ENCODE data around the gene LYPD6B.

LYPD6B gene

DNA sequence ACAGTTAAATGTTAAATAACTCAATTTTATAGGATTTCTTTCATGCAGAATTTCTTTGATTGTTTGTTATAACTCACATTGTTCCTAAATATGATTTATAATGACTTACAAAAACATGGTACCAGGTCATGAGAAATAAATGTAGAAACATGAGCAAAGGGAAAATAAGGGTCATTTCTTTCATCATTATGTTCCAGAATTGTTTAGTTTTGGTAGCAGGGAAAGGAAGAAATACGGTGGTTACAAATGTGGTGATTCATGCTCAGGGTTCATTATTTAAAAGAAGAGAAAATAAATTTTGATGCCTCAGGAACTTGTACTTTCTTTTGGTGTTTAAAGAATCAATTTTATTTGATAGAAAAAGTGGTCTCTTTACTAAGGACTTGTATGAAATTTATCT, 4.4 kb downstream of the LYPD6B start:
- no peak for DNase-seq (ENCODE audit: low spot score)

DNA sequence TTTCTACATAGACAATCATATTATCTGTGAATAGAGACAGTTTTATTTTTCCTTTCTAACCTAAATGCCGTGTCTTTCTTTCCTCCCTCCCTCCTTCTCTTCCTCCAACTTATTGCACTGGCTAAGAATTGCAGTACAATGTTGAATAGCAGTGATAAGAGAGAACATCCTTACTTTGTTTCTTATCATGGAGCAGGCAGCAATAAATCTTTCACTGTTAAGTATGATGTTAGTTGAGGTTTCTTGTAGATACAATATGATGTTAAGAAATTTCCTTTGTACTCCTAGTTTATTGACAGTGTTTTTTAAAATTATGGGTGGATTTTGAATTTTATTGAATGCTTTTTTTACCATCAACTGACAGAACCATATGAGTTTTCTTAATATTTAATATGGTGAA, 6.0 kb downstream of the LYPD6B start:
- DNase-seq (ENCODE audit: low spot score) = no peak

DNA sequence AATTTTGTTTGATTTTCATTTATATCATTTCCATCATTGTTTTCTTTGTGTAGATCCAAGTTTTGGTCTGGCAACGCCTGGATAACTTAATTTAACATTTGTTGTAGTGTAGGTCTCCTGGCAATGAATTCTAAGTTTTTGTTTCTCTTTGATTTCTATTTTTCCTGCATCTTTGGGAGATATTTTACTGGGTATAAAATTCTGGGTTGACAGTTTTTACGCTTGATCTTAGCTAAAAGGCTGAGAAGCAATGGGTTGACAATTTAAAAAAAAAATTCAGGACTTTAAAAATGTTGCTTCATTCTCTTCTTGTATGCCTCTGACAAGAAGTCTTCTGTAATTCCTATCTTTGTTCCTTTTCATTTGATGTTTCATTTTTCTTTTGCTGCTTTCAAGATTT, 8.6 kb downstream of the LYPD6B start:
- DNase-seq (ENCODE audit: low spot score) = no peak

DNA sequence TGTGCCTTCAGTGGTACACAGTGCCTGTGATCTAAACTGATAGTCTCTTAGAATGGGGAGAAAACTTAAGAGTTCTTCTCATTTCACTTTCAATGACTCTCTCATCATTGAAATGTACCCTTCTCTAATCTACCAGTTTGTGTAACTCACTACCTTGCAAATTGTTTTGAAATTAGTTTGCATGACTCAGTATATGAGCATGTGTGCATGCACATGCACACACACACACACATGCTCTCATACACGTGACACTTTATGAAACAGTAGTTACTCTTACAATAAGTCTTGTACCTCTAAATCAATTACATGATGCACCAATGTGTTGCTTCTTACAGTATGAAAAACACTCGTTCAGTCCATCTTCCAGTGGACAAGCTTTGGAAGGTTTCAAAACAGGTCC, 10.6 kb downstream of the LYPD6B start:
- no peak for DNase-seq (ENCODE audit: low spot score)

DNA sequence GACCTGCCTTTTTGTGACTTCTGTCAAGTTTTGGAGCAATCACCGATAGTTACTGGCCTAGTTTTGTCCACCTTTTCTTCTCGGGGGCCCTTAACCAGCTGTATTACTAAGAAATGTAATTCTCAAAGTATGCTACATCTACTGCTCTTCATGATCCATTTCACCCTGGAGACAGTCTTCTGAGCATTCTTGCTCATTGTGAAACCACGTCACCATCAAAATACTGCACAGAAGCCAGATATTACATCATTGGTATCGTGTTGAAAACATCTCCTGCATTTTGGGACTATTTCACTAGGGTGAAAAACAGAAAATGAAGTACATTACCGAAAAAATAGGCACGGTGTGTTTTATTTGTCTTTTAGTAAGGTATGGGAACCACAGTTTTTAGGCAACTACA, 11.7 kb downstream of the LYPD6B start:
- DNase-seq (ENCODE audit: low spot score) = no peak

DNA sequence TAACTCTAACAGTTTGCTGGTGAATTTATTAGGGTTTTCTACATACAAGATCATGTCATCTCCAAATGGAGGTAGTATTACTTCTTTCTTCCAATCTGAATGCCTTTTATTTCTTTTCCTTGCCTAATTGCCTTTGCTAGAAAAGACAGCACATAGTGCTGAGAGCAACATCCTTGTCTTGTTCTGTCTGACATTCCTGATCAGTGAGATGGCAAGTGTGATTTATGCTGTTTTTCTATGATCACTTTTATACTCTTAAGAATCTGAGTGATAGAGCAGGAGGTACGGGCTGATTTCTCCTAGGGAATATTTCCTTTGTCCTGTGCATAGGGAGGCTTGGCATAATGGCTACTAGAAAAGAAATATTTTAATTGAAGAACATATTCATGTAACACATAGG, 17.3 kb downstream of the LYPD6B start:
- DNase-seq (ENCODE audit: low spot score) = no peak

DNA sequence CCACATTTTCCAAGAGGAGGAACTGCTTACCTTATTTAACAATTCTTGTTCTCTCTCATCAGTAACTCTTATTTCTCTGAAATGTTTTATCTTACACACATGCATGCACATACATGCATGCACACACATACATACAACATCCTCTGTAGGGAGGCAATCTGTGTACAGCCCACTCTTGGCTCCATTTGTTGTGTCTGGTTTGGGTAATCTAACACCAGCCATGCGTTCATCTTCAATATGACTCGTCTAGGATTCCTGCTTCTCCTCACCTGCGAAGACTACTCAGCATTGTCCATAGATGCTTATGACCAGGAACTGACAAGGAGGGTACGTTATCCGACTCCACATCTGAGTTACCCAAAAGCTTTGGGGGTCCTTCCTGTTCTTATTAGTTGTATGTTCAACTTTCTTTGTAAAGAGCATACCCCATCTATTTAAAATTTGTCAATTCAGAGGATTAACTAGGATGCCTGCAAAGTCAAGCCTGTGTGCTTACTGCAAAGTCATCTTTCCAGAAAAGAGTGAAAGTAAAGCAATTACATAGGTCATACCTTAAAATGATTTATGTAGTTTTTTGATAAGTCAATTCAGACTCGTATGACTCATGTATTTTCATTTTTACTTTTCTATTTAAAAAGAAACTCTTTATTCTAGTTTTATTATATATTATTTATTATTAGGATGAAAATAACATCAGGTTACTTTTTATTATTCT, 18.2 kb downstream of the LYPD6B start:
- DNase-seq (ENCODE audit: low spot score) = no peak

DNA sequence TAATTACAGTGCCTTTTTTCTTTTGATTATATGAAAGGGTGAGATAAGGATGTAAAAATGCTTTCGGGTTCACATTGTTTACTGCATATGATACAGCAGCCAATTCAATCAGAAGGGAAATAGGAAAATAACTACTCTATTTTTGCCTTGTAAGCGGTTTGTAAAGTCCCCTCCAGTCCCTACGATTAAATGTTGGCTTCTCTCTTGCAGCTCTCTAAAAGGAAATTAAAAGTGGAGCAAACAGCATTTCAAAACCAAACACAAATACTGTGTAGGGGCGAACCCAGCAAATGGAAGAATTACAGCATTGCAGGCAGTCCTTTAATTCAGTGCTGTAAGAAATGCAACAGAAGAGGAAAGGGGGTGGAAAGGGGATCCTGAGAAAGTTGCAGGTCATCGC, 18.9 kb downstream of the LYPD6B start:
- no peak for DNase-seq (ENCODE audit: low spot score)

DNA sequence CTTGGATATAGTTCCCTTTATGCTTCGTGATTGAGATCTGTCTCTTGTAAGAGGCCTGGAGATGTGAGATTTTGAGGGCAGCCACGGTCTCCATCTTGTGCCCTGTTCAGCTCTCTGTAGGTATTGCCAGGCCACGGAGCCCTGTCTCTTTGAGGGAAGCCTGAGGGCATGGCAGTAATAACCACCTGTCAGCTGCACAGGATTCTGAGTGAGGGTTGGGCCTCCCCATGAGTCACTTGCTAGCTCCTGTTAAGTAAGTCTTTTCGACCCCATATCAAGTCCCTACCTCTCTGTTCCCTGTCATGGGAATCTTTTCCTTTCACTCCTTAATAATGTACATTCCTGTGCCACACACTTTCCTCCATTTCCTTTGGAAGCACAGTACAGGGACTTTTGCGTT, 20.4 kb downstream of the LYPD6B start:
- no peak for DNase-seq (ENCODE audit: low spot score)

DNA sequence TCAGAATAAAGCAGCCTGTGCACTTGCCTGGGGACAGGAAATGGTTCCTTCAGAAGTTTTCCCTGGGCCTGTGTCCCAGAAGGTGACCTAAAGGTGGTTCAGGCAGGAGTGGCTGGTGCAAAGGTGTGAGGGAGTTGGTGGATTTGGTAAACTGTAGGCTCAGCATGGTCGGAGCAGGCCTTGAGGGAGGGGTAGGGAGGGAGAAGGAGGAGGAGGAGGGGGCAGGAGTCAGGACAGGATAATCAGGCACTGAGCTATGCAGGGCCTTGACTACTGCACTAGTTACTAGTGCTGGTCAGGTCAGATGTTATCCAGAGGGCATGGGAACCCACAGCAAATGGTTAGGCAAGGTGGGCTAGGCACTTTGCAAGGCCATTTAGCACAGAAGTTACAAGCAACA, 21.3 kb downstream of the LYPD6B start:
- DNase-seq (ENCODE audit: low spot score) = no peak

DNA sequence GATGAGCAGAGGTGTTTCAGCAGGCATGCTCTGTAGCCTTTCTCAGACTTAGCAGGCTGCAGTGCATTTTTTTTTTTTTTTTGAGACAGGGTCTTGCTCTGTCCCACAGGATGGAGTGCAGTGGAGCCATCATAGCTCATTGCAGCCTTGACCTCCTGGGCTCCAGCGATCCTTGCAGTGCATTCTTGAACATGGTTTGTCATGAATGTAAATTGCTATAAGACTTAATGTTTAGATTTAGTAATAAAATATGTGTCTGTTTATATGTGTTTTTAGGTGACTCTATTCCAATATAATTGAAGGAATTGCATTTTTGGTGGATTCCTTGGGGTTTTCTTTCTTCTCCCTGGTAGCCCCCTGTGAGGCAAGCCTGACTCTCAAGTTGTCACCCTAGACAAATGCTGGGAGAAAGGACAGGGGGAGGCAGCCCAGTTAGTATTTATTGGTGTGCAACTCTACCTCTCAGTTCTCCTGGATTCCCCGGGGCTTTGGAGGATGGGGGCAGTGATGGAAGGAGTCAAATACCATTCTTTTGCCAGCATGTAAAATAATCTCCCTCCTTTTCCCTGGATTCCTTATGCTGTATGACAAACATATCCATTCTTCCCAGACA, 22.7 kb downstream of the LYPD6B start:
- DNase-seq (ENCODE audit: low spot score) = no peak

DNA sequence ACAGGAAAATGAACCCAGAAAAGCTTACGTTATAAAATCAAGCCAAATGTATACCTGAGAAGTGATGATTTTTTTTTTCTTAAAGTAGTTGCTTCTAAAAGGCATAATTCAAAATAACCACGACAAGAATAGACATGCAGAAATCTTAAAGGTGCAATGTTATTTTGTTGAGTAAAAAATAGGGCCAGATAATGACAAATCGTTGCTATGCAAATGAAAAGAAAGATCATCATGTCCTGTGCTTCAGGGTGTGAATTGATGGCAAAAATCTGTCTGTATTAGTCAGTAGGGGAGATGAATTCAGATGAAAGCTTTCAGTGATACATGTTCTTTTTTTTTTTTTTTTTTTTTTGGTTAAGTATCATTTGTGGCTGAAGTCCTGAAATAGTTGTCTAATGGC, 24.0 kb downstream of the LYPD6B start:
- no peak for DNase-seq (ENCODE audit: low spot score)

DNA sequence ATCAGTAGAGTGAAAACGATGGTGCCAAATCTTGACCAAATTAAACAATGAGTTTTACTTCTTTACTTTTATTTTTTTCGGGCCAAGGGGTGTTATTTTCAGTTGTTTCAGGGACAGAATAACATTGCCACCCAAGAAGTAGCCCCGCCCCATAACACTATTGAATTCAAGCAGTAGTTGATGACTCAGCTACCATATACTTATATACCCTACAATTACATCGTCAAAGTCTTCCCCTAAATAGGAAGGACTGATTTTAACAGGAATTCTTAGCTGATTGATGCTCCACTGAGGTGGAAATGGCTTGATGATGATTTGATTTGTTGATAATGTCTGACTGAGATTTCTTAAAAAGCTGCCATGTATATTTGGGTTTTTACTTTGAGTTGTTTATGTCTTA, 24.7 kb downstream of the LYPD6B start:
- DNase-seq (ENCODE audit: low spot score) = no peak

DNA sequence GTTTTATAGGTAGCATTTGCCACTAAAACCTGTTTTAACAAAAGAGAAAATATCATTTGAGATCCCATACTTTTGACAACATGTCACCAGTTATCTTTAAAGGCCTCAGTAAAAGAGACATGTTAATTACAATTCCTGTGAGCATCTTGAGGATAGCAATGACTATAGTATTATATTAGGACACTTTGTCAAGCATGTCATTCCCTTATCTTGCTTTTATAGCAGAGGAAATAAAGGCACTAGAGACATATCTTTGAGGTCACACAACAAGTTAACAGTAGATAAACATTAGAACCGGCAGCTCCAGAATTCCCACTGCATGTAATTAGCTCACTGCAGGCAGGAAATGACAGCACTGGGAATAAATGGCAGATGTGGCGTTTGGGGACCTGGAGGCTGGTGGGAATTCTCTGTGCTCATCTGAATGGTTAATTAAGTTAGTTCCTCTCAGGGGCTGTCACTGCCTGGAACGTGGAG, 25.9 kb downstream of the LYPD6B start:
- no peak for DNase-seq (ENCODE audit: low spot score)

DNA sequence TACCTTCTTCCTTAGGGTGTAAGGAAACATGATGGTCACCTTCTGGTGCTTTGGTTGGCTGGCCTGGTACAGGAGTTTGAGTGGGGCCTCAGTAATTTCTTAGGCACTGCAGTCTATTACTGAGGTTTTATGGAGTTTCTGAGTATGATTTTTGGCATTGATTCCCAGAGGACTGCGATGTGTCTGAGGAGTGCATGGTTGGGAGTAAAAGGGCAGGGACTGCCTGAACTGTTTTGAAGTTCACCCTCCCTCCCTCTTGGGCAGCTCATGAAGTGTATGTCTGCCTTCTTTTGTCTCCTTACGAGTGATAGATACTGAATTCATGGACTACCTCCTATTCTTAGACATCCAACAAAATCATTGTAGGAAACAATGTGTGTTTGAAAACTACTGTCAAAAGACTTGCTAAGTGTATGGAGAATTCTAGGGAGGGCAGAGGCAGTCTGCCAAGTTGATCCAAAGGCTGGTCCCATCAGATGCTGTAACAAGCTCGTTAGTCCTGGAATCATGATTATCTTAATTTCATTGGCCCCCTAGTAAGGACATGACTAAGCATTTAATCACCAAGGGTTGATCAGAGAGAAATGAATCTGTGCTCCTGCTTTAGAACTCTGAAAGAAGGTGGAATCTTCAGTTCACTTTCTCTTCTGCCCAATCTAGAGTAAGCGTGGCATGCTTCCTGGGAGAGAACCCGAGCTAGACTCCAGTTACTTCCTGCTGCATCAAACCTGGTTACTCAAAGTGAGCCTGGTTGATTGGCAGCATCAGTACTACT, 26.5 kb downstream of the LYPD6B start:
- no peak for DNase-seq (ENCODE audit: low spot score)

DNA sequence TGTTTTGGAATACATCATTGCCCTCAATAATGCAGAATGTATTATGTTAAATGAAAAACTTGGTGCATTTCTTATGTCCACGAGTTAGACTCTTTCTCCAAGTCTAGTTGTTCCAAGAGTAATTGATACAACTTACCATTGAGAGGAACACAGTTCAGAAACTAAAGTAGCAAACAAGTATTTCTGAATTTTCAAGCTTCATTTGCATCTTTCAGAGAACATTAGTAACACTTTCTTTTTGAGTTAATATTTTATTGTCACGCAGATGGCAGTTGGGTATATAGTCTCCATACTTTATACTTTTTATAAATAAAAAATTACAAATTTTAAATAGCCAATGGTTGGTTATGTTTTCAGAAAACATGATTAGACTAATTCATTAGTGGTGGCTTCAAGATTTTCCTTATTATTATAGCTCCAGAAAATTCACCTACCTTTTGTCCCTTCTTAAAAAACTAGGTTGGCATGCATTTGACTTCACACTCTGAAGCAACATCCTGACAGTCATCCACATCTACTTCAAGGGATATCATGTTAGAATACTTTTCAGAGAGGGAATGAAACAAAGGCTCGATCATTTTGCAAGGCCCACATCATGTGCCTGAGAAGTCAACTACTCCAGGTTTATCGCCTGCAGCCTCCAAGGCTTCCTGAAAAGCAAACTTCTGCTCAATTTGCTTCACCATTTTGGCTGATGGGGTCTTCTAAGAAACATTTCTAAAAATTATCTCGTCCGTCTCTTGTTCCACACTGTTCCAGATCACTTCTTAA, 29.9 kb downstream of the LYPD6B start:
- no peak for DNase-seq (ENCODE audit: low spot score)

DNA sequence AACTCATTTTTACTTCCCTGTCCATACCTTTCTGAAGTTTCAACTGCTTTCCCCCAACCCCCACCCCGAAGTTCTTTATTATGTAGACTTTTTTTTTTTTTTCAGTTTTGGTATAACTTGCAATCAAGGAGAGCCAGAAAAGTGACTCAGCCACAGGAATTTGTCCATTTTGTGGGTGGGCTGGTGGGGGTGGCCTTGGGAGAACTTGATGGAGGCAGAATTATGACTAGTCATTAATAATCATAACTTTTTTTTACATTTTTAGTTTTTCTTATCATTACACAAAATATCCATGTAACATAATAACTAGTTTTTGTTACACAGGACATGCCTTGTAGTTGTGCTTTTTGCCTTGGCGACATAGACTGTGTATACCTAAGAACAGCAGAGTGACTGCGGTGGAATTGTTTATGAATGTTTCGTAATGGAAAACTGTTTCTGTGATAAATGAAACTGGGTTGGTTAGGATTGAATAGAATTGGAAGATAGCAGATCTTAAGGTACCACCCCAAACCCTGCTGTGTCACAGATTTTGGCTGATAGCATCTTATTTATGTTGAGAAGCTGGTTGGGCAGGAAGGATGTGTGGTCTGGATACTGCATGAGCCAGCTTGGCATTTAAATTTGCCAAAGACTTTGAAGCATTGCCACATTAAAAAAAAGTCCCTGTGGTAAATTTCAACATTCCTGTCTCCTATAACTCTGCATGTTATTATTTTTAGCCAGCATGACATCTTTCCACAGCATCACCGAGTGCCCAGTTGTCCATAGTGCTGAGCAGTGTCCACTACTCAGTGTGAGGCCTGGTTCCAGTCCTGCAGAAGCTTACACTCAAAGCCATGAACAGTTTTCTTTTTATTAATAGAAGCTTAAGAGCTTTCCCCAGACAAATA, 30.7 kb downstream of the LYPD6B start:
- no peak for DNase-seq (ENCODE audit: low spot score)

DNA sequence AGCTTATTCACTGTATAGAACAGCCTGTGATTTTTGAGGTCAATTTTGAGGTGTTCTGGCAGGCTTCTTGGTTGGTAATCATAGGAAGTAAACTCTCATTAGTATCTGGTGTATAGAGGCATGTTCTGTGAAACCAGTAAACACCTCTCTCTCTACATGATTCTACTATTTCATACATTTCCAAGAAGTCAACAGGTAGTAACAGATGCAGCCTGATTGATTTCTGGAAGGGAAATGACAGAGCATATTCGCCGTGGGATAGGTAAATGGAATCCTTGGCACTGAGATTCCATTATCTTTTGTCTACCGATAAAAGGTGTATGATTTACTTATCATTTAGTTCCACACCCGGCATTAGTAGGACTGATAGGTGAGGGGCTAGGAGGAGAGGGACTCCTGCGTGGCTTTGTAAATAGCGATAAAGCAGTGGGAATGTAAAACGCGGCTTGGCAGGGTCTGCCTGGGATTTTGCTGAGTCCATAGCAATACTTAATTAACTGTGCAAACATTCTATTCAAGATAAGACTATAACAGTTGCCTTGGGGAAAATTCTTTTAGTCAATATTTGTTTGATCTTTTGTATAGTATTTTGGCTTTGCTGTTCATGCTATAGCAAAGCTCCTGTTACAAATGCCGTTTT, 32.3 kb downstream of the LYPD6B start:
- DNase-seq (ENCODE audit: low spot score) = no peak

DNA sequence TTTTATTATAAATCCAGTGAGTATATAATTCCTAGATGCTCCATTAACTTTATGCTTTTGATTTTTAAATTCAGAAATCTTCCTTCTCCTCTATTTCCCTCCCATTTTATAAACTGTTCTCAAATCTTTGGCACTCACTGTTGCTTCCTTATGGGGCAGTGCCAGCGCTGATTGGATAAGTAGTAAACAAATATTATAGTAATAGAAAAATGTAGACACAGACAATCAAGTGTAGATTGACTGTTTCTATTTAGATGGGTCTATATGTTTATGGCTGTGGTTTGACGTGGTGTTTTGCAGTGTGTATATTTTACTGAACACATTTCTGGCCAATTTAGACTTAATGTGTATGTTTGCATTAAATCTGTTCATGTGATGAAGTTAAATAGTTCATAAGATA, 36.6 kb downstream of the LYPD6B start:
- no peak for DNase-seq (ENCODE audit: low spot score)

DNA sequence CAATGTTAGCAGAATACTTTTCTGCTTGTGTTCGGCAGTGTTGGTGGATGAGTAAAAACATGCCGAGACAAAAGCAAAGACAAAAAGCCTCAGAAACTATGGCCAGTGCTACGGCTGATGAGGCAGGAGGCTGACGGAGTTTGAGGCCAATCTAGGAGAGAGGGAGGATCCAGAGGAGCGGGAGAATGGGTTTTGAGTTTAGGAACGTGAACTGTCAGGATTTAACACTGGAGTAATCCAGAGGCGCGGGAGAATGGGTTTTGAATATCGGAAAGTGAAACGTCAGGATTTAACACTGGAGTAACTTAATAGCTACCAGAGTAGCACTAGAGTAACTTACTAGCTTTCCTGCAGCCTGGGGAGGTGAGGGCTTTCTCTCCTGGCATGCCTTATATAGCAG, 37.4 kb downstream of the LYPD6B start:
- no peak for DNase-seq (ENCODE audit: low spot score)

DNA sequence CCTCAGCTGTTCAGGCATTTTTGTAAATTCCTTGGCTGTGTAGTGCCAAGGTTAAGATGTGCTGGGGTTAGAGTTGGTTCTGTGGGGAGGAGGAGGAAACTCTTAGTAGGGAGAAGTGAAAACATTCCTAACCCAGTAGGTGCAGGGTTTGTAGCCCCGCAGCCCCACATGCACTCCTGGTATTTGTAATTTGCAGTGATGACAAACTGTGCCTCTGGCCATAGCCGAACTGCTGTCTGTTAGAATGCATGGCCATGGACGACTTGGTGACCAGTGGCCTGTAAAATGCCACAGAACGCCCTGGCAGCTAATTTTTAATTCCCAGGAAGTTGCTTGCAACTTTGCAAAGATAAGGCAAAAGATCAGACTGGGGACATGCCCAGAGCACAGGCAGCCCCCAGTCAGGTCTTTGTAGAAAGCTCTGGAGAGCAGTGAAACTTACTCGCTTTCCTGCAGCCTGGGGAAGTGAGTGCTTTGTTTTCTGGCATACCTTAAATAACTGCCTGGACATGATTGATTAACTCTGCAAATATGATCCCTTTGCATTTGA, 38.4 kb downstream of the LYPD6B start:
- no peak for DNase-seq (ENCODE audit: low spot score)

Data from COLO829 (cell line).